Fibroblast of lung (primary cell): ENCODE data around the gene CYP2S1. TPM values are rescaled to one million over a fixed set of nuclear protein-coding genes. Genes with fewer than 3 reads are reported as not detected.

ENCODE experiments used
- DNase-seq, 2 donors: peaks; one replicate each; pipeline versions ENCODE4 v3.0.0 to v3.0.0-alpha.2; 2010; ENCODE audit warnings: low read depth in 2 of 2
- H2AFZ ChIP-seq: 2 replicates; pipeline ENCODE4 v1.5.1; 2012; ENCODE audit warnings: low read length, control low read depth, inconsistent platforms
- H3K27ac ChIP-seq: 2 replicates; pipeline ENCODE4 v1.5.1; 2011; ENCODE audit warnings: low read length, control low read depth; ENCODE audit not compliant: insufficient read depth
- H3K27me3 ChIP-seq: 2 replicates; pipeline ENCODE4 v1.5.1; 2011; ENCODE audit warnings: mild to moderate bottlenecking, low read length; ENCODE audit not compliant: control insufficient read depth, insufficient read depth
- H3K36me3 ChIP-seq: 2 replicates; pipeline ENCODE4 v1.5.1; 2011; ENCODE audit warnings: low read length; ENCODE audit not compliant: control insufficient read depth, insufficient read depth
- H3K4me1 ChIP-seq: 2 replicates; pipeline ENCODE4 v1.5.1; 2011; ENCODE audit warnings: low read length; ENCODE audit not compliant: control insufficient read depth, insufficient read depth; ENCODE audit errors: extremely low read depth
- H3K4me2 ChIP-seq: 2 replicates; pipeline ENCODE4 v1.5.1; 2011; ENCODE audit warnings: low read length, control low read depth; ENCODE audit not compliant: insufficient read depth; ENCODE audit errors: extremely low read depth
- H3K4me3 ChIP-seq, 4 experiments: fragments of 200-600 bp in 1 of 4; sonication (generic) in 1 of 4; replicated peaks in 1 of 4; 2 replicates each; pipeline ENCODE4 v1.5.1; 2011 to 2016; ENCODE audit warnings: low read length in 4 of 4, low read depth in 3 of 4, mild to moderate bottlenecking in 3 of 4, control low read depth in 2 of 4, inconsistent platforms in 1 of 4, mixed read lengths in 1 of 4; ENCODE audit not compliant: insufficient read depth in 1 of 4; ENCODE audit errors: control extremely low read depth in 1 of 4
- H3K79me2 ChIP-seq: 2 replicates; pipeline ENCODE4 v1.5.1; 2012; ENCODE audit warnings: mild to moderate bottlenecking, low read length, inconsistent platforms; ENCODE audit not compliant: control insufficient read depth, insufficient read depth
- H3K9ac ChIP-seq: 2 replicates; pipeline ENCODE4 v1.5.1; 2011; ENCODE audit warnings: mild to moderate bottlenecking, low read length, control low read depth; ENCODE audit not compliant: insufficient read depth
- H3K9me3 ChIP-seq: 2 replicates; pipeline ENCODE4 v1.5.1; 2012; ENCODE audit warnings: low read depth, low read length; ENCODE audit not compliant: control insufficient read depth, insufficient read depth
- H4K20me1 ChIP-seq: 2 replicates; pipeline ENCODE4 v1.5.1; 2011; ENCODE audit warnings: low read length; ENCODE audit not compliant: control insufficient read depth, insufficient read depth; ENCODE audit errors: extremely low read depth
- CTCF ChIP-seq, 2 donors: IDR thresholded peaks in 1 of 2; conservative IDR thresholded peaks in 1 of 2; 1 replicate in 1 of 2; 2 replicates in 1 of 2; pipeline ENCODE4 v1.5.1; 2011 to 2012; ENCODE audit warnings: low read length in 2 of 2, control low read depth in 1 of 2, inconsistent platforms in 1 of 2, low read depth in 1 of 2, mild to moderate bottlenecking in 1 of 2
- EZH2 ChIP-seq: IDR thresholded peaks from 2 replicates; pipeline ENCODE4 v1.5.1; 2012; ENCODE audit warnings: low read length, control low read depth, mild to moderate bottlenecking; ENCODE audit errors: missing control alignments
- polyA plus RNA-seq, 2 donors: library from polyadenylated mRNA; depleted of rRNA in 1 of 2; stranded (reverse) in 1 of 2; unstranded in 1 of 2; fragments of >200 nt; gene quantifications; 2 replicates each; pipeline ENCODE4 v1.2.1, GENCODE V29; 2011 to 2012; ENCODE audit warnings: missing spikeins in 1 of 2
- total RNA-seq: library from RNA; depleted of rRNA; stranded (reverse); fragments of >200 nt; gene quantifications from 2 replicates; pipeline ENCODE4 v1.2.1, GENCODE V29; 2014

CYP2S1 gene
- total and polyA plus RNA-seq, 2 donors (not counting 1 experiment from before 2014, with no cell fraction given) = 0.93 to 3.5 TPM

- Histone ChIP-seq H3K36me3 (peaks cover 34% of the 10 kb centered on the region), H2AFZ (no peak overlapping the region)
Measured at GRCh38 chr19:41230067-41230857, 37.2 kb downstream of the CYP2S1 start.

GRCh38 chr19:41232686-41233085, 39.7 kb downstream of the CYP2S1 start:
- Histone ChIP-seq H3K4me3 (no peak overlapping the region), H3K27ac (no peak overlapping the region), H3K4me1 (peaks cover 6% of the 10 kb centered on the region), H4K20me1 (no peaks in the 10 kb centered on the region), H3K9me3 (no peaks in the 10 kb centered on the region), H3K4me2 (no peak overlapping the region), H2AFZ (no peak overlapping the region), H3K27me3 (no peaks in the 10 kb centered on the region), H3K36me3 (peaks cover 38% of the 10 kb centered on the region), H3K9ac (no peak overlapping the region), H3K79me2 (peaks cover 47% of the 10 kb centered on the region)
- no peak for DNase-seq
- TF ChIP-seq CTCF (conservative IDR thresholded peaks at IDR 0.05 in 1 of 2, IDR thresholded peaks at IDR 0.05 in 1 of 2; ENCODE audit: low read depth in 1 of 2, low read length in 2 of 2) (no peak), EZH2 (no peak)

More at GRCh38 chr19:41230067-41230857, 37.2 kb downstream of the CYP2S1 start:
- Histone ChIP-seq H3K27me3 (no peaks in the 10 kb centered on the region), H3K9ac (no peak overlapping the region), H3K4me3 (no peak overlapping the region), H3K27ac (peak overlapping the region; percentile 69), H3K79me2 (peaks cover 55% of the 10 kb centered on the region), H3K4me2 (no peak overlapping the region), H4K20me1 (no peaks in the 10 kb centered on the region), H3K9me3 (no peaks in the 10 kb centered on the region), H3K4me1 (peaks cover 19% of the 10 kb centered on the region)
- TF ChIP-seq EZH2 (no peak), CTCF (conservative IDR thresholded peaks at IDR 0.05 in 1 of 2, IDR thresholded peaks at IDR 0.05 in 1 of 2; ENCODE audit: low read depth in 1 of 2, low read length in 2 of 2) (no peak)
- DNase-seq = no peak

GRCh38 chr19:41233748-41234240, 40.8 kb downstream of the CYP2S1 start:
- Histone ChIP-seq H3K9me3 (no peaks in the 10 kb centered on the region), H3K79me2 (peaks cover 47% of the 10 kb centered on the region), H3K9ac (no peak overlapping the region), H3K4me2 (no peak overlapping the region), H2AFZ (no peak overlapping the region), H4K20me1 (no peaks in the 10 kb centered on the region), H3K4me1 (peaks cover 6% of the 10 kb centered on the region), H3K36me3 (peaks cover 44% of the 10 kb centered on the region), H3K27me3 (no peaks in the 10 kb centered on the region), H3K27ac (no peak overlapping the region), H3K4me3 (no peak overlapping the region)
- TF ChIP-seq EZH2 (no peak), CTCF (conservative IDR thresholded peaks at IDR 0.05 in 1 of 2, IDR thresholded peaks at IDR 0.05 in 1 of 2; ENCODE audit: low read depth in 1 of 2, low read length in 2 of 2) (no peak)
- no peak for DNase-seq
